SU-DHL-6 (cell line): Measurements from ENCODE around the gene SMAD4.
"Not testable (repeated sequence)": the region's sequence is repeated elsewhere in the genome, so short reads cannot be mapped to it uniquely, and the experiment has no call there.

Experiments
- H2AFZ ChIP-seq: fragments of 200-600 bp; sonication (generic); 2 replicates; pipeline ENCODE4 v1.6.1; 2014; ENCODE audit warnings: low read depth, mild to moderate bottlenecking, moderate library complexity, mixed read lengths, antibody characterized with exemption, low read length; ENCODE audit not compliant: severe bottlenecking
- H3F3A ChIP-seq: fragments of 200-600 bp; shearing (Covaris generic); 2 replicates; pipeline ENCODE4 v1.6.0; 2016; ENCODE audit warnings: antibody characterized with exemption, mild to moderate bottlenecking; ENCODE audit not compliant: insufficient read depth
- H3K27ac ChIP-seq: fragments of 200-600 bp; sonication (generic); 2 replicates; pipeline ENCODE4 v1.5.1; 2016; ENCODE audit warnings: low read depth, mild to moderate bottlenecking, low read length, moderate library complexity, mixed read lengths
- H3K27me3 ChIP-seq: fragments of 200-600 bp; sonication (generic), shearing (Covaris generic); 2 replicates; pipeline ENCODE4 v1.6.0; 2014; ENCODE audit warnings: mild to moderate bottlenecking, low read length
- H3K36me3 ChIP-seq: fragments of 200-600 bp; sonication (generic); 2 replicates; pipeline ENCODE4 v1.6.1; 2014; ENCODE audit warnings: mild to moderate bottlenecking, low read length, mixed read lengths
- H3K4me2 ChIP-seq: fragments of 300-600, 200-600 bp; shearing (Covaris generic), sonication (generic); 2 replicates; pipeline ENCODE4 v1.6.0; 2014; ENCODE audit warnings: low read length, low read depth, mild to moderate bottlenecking; ENCODE audit not compliant: poor library complexity, severe bottlenecking
- H3K4me3 ChIP-seq: fragments of 200-600 bp; sonication (generic); 2 replicates; pipeline ENCODE4 v1.5.1; 2014; ENCODE audit warnings: antibody characterized with exemption, low read length, mild to moderate bottlenecking, mixed read lengths; ENCODE audit not compliant: insufficient read depth, poor library complexity, severe bottlenecking
- H3K79me2 ChIP-seq: fragments of 200-600 bp; sonication (generic); 2 replicates; pipeline ENCODE4 v1.6.1; 2014; ENCODE audit warnings: mild to moderate bottlenecking, low read length, moderate library complexity; ENCODE audit not compliant: insufficient read depth
- H3K9ac ChIP-seq: fragments of 200-600 bp; sonication (generic); 2 replicates; pipeline ENCODE4 v1.7.0; 2014; ENCODE audit warnings: mild to moderate bottlenecking, low read length
- H3K9me2 ChIP-seq: fragments of 200-600 bp; sonication (generic); replicated peaks from 2 replicates; pipeline ENCODE4 v1.6.1; 2014; ENCODE audit warnings: low read length; ENCODE audit not compliant: insufficient read depth
- H3K9me3 ChIP-seq: fragments of 200-600 bp; sonication (generic); 2 replicates; pipeline ENCODE4 v1.6.1; 2014; ENCODE audit warnings: low read length, mixed read lengths; ENCODE audit not compliant: insufficient read depth
- H4K20me1 ChIP-seq: fragments of 200-600 bp; sonication (generic); 2 replicates; pipeline ENCODE4 v1.6.1; 2014; ENCODE audit warnings: low read depth, mild to moderate bottlenecking, antibody characterized with exemption, low read length, moderate library complexity, mixed read lengths
- EZH2phosphoT487 ChIP-seq: fragments of 200-600 bp; sonication (generic), shearing (Covaris generic); conservative IDR thresholded peaks from 2 replicates; pipeline ENCODE4 v1.6.1; 2018; ENCODE audit warnings: mild to moderate bottlenecking, antibody characterized with exemption, low read length, moderate library complexity, mixed read lengths
- TF ChIP-seq, protein P1 (sequence below): fragments of 200-600 bp; sonication (generic); IDR thresholded peaks from one replicate; pipeline ENCODE4 v1.5.1; 2017; ENCODE audit warnings: antibody characterized with exemption, mild to moderate bottlenecking, low read length, moderate library complexity; ENCODE audit not compliant: insufficient read depth, poor library complexity, severe bottlenecking

SMAD4 gene

DNA sequence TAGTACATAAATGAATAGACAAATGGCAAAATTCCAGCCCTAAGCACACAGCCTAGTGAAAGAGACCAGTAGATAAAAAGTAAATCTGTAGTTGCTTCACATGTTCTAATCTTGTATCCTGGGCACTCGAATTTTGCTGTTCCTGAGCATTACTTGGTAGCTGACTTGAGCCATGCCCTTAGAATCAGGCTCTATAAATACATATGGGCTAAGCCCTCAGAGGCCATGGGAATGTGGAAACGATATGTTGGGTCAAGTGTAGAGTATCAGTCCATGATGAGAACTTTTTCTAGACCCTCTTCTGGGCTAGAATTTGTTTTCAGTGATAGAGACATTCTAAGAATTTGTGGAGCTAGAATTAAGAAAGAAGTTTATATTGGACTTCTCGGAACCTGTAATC lies 40.3 kb upstream of the SMAD4 start:
- TF ChIP-seq EZH2phosphoT487 = no peak
- TF ChIP-seq, protein P1, sequence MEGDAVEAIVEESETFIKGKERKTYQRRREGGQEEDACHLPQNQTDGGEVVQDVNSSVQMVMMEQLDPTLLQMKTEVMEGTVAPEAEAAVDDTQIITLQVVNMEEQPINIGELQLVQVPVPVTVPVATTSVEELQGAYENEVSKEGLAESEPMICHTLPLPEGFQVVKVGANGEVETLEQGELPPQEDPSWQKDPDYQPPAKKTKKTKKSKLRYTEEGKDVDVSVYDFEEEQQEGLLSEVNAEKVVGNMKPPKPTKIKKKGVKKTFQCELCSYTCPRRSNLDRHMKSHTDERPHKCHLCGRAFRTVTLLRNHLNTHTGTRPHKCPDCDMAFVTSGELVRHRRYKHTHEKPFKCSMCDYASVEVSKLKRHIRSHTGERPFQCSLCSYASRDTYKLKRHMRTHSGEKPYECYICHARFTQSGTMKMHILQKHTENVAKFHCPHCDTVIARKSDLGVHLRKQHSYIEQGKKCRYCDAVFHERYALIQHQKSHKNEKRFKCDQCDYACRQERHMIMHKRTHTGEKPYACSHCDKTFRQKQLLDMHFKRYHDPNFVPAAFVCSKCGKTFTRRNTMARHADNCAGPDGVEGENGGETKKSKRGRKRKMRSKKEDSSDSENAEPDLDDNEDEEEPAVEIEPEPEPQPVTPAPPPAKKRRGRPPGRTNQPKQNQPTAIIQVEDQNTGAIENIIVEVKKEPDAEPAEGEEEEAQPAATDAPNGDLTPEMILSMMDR = no peak
- Histone ChIP-seq H3K79me2 (no peaks in the 10 kb centered on the region), H3K9me3 (no peaks in the 10 kb centered on the region), H3K27ac (no peak overlapping the region), H3K27me3 (no peaks in the 10 kb centered on the region), H3K4me3 (no peak overlapping the region), H4K20me1 (no peaks in the 10 kb centered on the region), H3K9ac (no peak overlapping the region), H2AFZ (no peak overlapping the region), H3K4me2 (no peak overlapping the region), H3K9me2 (no peaks in the 10 kb centered on the region), H3K36me3 (no peaks in the 10 kb centered on the region), H3F3A (no peaks in the 10 kb centered on the region)

DNA sequence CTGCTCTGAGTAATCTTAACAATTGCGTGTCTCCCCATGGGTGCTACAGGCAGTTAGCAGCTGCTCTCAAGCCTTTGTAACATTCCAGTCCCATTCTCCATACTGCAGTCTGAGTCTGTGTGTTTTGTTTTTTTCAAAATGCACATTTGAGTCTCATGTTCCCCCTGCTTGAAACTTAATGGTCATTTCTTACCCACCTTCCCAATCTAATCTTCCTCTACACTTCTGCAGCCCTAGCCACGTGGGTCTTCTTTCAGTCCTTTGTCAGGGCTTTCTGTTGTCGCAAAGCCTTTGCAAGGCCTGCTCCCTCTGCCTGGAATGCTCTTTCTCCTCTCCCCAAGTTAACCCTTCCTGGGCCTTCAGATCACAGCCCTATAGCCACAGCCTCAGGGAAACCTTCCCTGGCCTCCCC lies 37.7 kb upstream of the SMAD4 start:
- Histone ChIP-seq H4K20me1 (no peaks in the 10 kb centered on the region), H3K27me3 (no peaks in the 10 kb centered on the region), H3K27ac (no peak overlapping the region), H3K9me3 (no peaks in the 10 kb centered on the region), H3K4me3 (no peak overlapping the region), H3K9ac (no peak overlapping the region), H3K79me2 (no peaks in the 10 kb centered on the region), H3F3A (no peaks in the 10 kb centered on the region), H2AFZ (no peak overlapping the region), H3K36me3 (no peaks in the 10 kb centered on the region), H3K4me2 (no peak overlapping the region), H3K9me2 (no peaks in the 10 kb centered on the region)
- TF ChIP-seq EZH2phosphoT487 = no peak
- TF ChIP-seq, protein P1 = no peak

DNA sequence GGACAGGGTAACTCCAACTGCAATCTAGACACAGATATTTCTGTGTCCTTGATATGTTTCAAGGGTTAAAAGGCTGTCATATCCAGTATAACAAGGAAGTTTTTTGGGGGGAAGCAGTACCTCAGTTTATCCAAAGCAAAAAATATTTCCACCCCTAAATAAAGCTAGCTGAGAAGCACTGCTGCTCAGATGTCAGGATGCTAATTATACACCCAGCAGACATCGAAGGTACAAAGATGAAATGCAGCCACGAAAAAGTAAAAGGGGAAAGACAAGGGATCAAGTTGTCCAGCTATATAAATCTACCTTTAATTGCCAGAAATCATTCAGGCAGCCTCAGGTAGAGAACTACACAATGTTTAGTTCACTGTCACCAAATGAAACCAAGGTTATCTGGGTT lies 36.0 kb upstream of the SMAD4 start:
- no peak overlapping the region for H3K9ac ChIP-seq
- TF ChIP-seq, protein P1 = no peak
- TF ChIP-seq EZH2phosphoT487 = no peak

DNA sequence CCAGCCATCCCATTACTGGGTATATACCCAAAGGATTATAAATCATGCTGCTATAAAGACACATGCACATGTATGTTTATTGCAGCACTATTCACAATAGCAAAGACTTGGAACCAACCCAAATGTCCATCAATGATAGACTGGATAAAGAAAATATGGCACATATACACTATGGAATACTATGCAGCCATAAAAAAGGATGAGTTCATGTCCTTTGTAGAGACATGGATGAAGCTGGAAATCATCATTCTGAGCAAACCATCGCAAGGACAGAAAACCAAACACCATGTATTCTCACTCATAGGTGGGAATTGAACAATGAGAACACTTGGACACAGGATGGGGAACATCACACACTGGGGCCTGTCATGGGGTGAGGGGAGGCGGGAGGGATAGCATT lies 26.8 kb upstream of the SMAD4 start:
- H2AFZ ChIP-seq, H3K36me3 ChIP-seq, H3F3A ChIP-seq, H3K4me2 ChIP-seq, H3K27me3 ChIP-seq, H3K4me3 ChIP-seq, H3K9ac ChIP-seq, H3K79me2 ChIP-seq, H3K27ac ChIP-seq, H4K20me1 ChIP-seq, H3K9me2 ChIP-seq, H3K9me3 ChIP-seq: not testable (repeated sequence)

More for the DNA sequence above, 36.0 kb upstream of the SMAD4 start:
- H3K9me3 ChIP-seq = no peaks in the 10 kb centered on the region
- no peak overlapping the region for H3K27ac ChIP-seq
- H3F3A ChIP-seq = no peaks in the 10 kb centered on the region
- H3K9me2 ChIP-seq = no peaks in the 10 kb centered on the region
- H3K4me3 ChIP-seq = no peak overlapping the region
- no peak overlapping the region for H2AFZ ChIP-seq
- no peaks in the 10 kb centered on the region for H3K79me2 ChIP-seq
- H3K27me3 ChIP-seq = no peaks in the 10 kb centered on the region
- no peaks in the 10 kb centered on the region for H4K20me1 ChIP-seq
- no peak overlapping the region for H3K4me2 ChIP-seq
- no peaks in the 10 kb centered on the region for H3K36me3 ChIP-seq
